GM12878 (cell line): ENCODE results near the gene AGBL5.

Source experiments
- CTCF ChIP-seq, 3 experiments: IDR thresholded peaks in 2 of 3; conservative IDR thresholded peaks in 1 of 3; 2 replicates each; pipeline ENCODE4 v1.5.1; 2011; ENCODE audit warnings: low read depth in 3 of 3, low read length in 3 of 3, mild to moderate bottlenecking in 3 of 3, control low read depth in 2 of 3, moderate library complexity in 2 of 3, inconsistent platforms in 1 of 3, mixed read lengths in 1 of 3; ENCODE audit not compliant: control insufficient read depth in 2 of 3, insufficient read depth in 1 of 3; ENCODE audit errors: extremely low read depth in 1 of 3
- EED ChIP-seq: sonication (generic); IDR thresholded peaks from 2 replicates; pipeline ENCODE4 v1.6.1; 2016; ENCODE audit warnings: antibody characterized with exemption, low read depth
- ESRRA ChIP-seq: IDR thresholded peaks from 2 replicates; pipeline ENCODE4 v1.6.1; 2012; ENCODE audit warnings: mild to moderate bottlenecking, low read length, improper control_type of control experiment
- EZH2 ChIP-seq: IDR thresholded peaks from 2 replicates; pipeline ENCODE4 v1.6.1; 2012; ENCODE audit warnings: low read depth, mild to moderate bottlenecking, control low read depth, inconsistent platforms, low read length, borderline replicate concordance; ENCODE audit not compliant: control insufficient read depth
- NFIC ChIP-seq: IDR thresholded peaks from 2 replicates; pipeline ENCODE4 v1.6.1; 2012; ENCODE audit warnings: low read depth, mild to moderate bottlenecking, inconsistent platforms, low read length, moderate library complexity
- SMAD5 ChIP-seq: IDR thresholded peaks from 2 replicates; pipeline ENCODE4 v1.6.1; 2016; ENCODE audit warnings: antibody characterized with exemption, low read depth
- SP1 ChIP-seq: IDR thresholded peaks from one replicate; pipeline ENCODE4 v1.6.1; 2011; ENCODE audit warnings: low read depth, low read length
- TBL1XR1 ChIP-seq: IDR thresholded peaks from 2 replicates; pipeline ENCODE4 v1.6.1; 2012; ENCODE audit warnings: low read depth, low read length, improper control_type of control experiment
- ZSCAN29 ChIP-seq: fragments of 450-650 bp; IDR thresholded peaks from 2 replicates; pipeline ENCODE4 v1.6.1; 2017; ENCODE audit warnings: mild to moderate bottlenecking, moderate library complexity

GRCh38 chr2:27109083-27109482, 57.6 kb downstream of the AGBL5 start:
- TF ChIP-seq NFIC (no peak), CTCF (IDR thresholded peaks at IDR 0.05 in 2 of 3, conservative IDR thresholded peaks at IDR 0.05 in 1 of 3; ENCODE audit: control insufficient read depth in 2 of 3, extremely low read depth in 1 of 3, insufficient read depth in 1 of 3, low read depth in 3 of 3, low read length in 3 of 3) (no peak), EZH2 (no peak), ESRRA (no peak), EED (no peak), ZSCAN29 (no peak), SP1 (no peak), TBL1XR1 (no peak), SMAD5 (no peak)
